Left ventricle myocardium inferior (tissue), 1 donor: ENCODE data around the gene IAH1. TPM values are rescaled to one million over a fixed set of nuclear protein-coding genes. Genes with fewer than 3 reads are reported as not detected.

ENCODE experiments used
- DNase-seq: peaks from one replicate; pipeline ENCODE4 v3.0.0-alpha.2; 2020
- H3K27ac ChIP-seq: fragments of 200-600 bp; replicated peaks from 2 replicates; pipeline ENCODE4 v1.8.0; 2021
- H3K27me3 ChIP-seq: fragments of 200-600 bp; 2 replicates; pipeline ENCODE4 v1.8.0; 2021; ENCODE audit warnings: low read depth
- H3K36me3 ChIP-seq: fragments of 200-600 bp; 2 replicates; pipeline ENCODE4 v1.8.0; 2021
- H3K4me1 ChIP-seq: fragments of 200-600 bp; 2 replicates; pipeline ENCODE4 v1.8.0; 2021
- H3K4me3 ChIP-seq: fragments of 200-600 bp; 2 replicates; pipeline ENCODE4 v1.8.0; 2021; ENCODE audit warnings: mild to moderate bottlenecking, moderate library complexity
- H3K9me3 ChIP-seq: fragments of 200-600 bp; replicated peaks from 2 replicates; pipeline ENCODE4 v1.8.0; 2021
- CTCF ChIP-seq: fragments of 200-600 bp; IDR thresholded peaks from 2 replicates; pipeline ENCODE4 v1.8.0; 2021; ENCODE audit warnings: antibody characterized with exemption, mild to moderate bottlenecking, borderline replicate concordance
- intact Hi-C: fragments of 100-400 bp; cut with micrococcal nuclease; formaldehyde crosslinking; loops from one replicate; pipeline ENCODE4 v1.11.0; 2022
- total RNA-seq: library from RNA; stranded (reverse); fragmentation: NEBNext Ultra II Directional; extraction: Animal tissue kit (Norgen Biotek cat#: 25700); gene quantifications from one replicate; pipeline ENCODE4 v1.2.1, GENCODE V29; 2021
- donor health status: DM: no; HTN: yes; CAD: no; lungs with severe emphysema.

IAH1 gene
- total RNA-seq, 1 donor from 2014 or later = 82.9 TPM

- Histone ChIP-seq H3K36me3 (peaks cover 76% of the 10 kb centered on the region), H3K27ac (no peak overlapping the region), H3K4me3 (no peak overlapping the region), H3K9me3 (no peaks in the 10 kb centered on the region), H3K27me3 (no peaks in the 10 kb centered on the region), H3K4me1 (no peaks in the 10 kb centered on the region)
- intact Hi-C loops = no loop called here
- no peak for TF ChIP-seq CTCF
- no peak for DNase-seq
Observed at GRCh38 chr2:9525266-9525665, 50.9 kb downstream of the IAH1 start.

GRCh38 chr2:9527995-9528787, 53.8 kb downstream of the IAH1 start:
- no peak for TF ChIP-seq CTCF
- Histone ChIP-seq H3K9me3 (no peaks in the 10 kb centered on the region), H3K27me3 (no peaks in the 10 kb centered on the region), H3K4me1 (no peaks in the 10 kb centered on the region), H3K4me3 (no peak overlapping the region), H3K36me3 (peaks cover 65% of the 10 kb centered on the region), H3K27ac (no peak overlapping the region)
- intact Hi-C loops = no loop called here
- no peak for DNase-seq

GRCh38 chr2:9532421-9532820, 58.1 kb downstream of the IAH1 start:
- intact Hi-C loops = no loop called here
- Histone ChIP-seq H3K9me3 (no peaks in the 10 kb centered on the region), H3K27ac (no peak overlapping the region), H3K4me1 (peaks cover 5% of the 10 kb centered on the region), H3K27me3 (no peaks in the 10 kb centered on the region), H3K36me3 (peaks cover 55% of the 10 kb centered on the region), H3K4me3 (no peak overlapping the region)
- no peak for DNase-seq
- TF ChIP-seq CTCF = no peak

- H3K4me3 ChIP-seq = no peak overlapping the region
- H3K27ac ChIP-seq = no peak overlapping the region
- H3K36me3 ChIP-seq = peaks cover 55% of the 10 kb centered on the region
- no peaks in the 10 kb centered on the region for H3K27me3 ChIP-seq
- H3K4me1 ChIP-seq = peaks cover 13% of the 10 kb centered on the region
- H3K9me3 ChIP-seq = no peaks in the 10 kb centered on the region
- TF ChIP-seq CTCF = no peak
- DNase-seq = no peak
- intact Hi-C loops = no loop called here
Observed at GRCh38 chr2:9533663-9534062, 59.3 kb downstream of the IAH1 start.

GRCh38 chr2:9535177-9535576, 60.8 kb downstream of the IAH1 start:
- no peak overlapping the region for H3K4me3 ChIP-seq
- no peak overlapping the region for H3K27ac ChIP-seq
- no peak for TF ChIP-seq CTCF
- H3K4me1 ChIP-seq = peaks cover 28% of the 10 kb centered on the region
- H3K36me3 ChIP-seq = peaks cover 42% of the 10 kb centered on the region
- H3K9me3 ChIP-seq = no peaks in the 10 kb centered on the region
- no peak for DNase-seq
- intact Hi-C loops = no loop called here
- no peaks in the 10 kb centered on the region for H3K27me3 ChIP-seq
